ENCODE measurements around the gene CFAP57.

Gene CFAP57

DNA sequence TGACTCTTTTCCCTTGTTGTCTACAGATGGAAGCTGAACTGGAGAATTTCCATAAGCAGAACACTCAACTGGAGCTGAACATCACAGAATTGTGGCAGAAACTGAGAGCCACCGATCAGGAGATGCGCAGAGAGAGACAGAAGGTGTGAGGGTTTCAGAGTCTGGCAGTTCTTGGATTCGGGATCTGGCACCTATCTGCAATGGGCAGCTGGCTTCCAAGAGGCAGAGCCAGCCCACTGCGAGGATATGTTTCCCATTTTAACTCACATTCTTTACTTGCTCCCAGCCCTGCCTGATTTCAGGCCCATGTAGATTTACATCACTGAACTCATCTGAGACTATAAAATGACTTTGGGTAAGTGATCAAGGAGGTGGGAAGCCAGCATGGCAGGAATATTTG, 60.4 kb downstream of the CFAP57 start:
- Histone ChIP-seq H3K36me3 (ENCODE audit: insufficient read depth, low read length) (no peaks in the 10 kb centered on the region), H3K4me1 (ENCODE audit: insufficient read depth, low read length) (no peaks in the 10 kb centered on the region), H2AFZ (ENCODE audit: low read depth, low read length) (no peak overlapping the region), H3K9me3 (ENCODE audit: insufficient read depth, low read length, severe bottlenecking) (no peaks in the 10 kb centered on the region), H3K27me3 (ENCODE audit: insufficient read depth, low read length, poor library complexity) (peaks cover 12% of the 10 kb centered on the region), H3K4me3 (ENCODE audit: low read depth in 1 of 2, low read length in 2 of 2) (no peak overlapping the region), H4K20me1 (ENCODE audit: insufficient read depth, low read length) (no peaks in the 10 kb centered on the region; the same call in 1 of the 2 replicates), H3K79me2 (ENCODE audit: insufficient read depth, low read length) (no peaks in the 10 kb centered on the region), H3K9ac (ENCODE audit: low read depth, low read length) (no peak overlapping the region), H3K4me2 (ENCODE audit: insufficient read depth, low read length) (no peak overlapping the region), H3K27ac (ENCODE audit: low read length) (no peak overlapping the region)
- TF ChIP-seq EZH2 (IDR thresholded peaks at IDR 0.05; ENCODE audit: borderline replicate concordance, low read depth, low read length, severe bottlenecking) (no peak), CTCF (IDR thresholded peaks at IDR 0.05; ENCODE audit: borderline replicate concordance, extremely low read depth, low read length, poor library complexity, severe bottlenecking) (no peak)
- no peak for DNase-seq
- no peak for ATAC-seq (ENCODE audit: insufficient read depth, low read depth)

DNA sequence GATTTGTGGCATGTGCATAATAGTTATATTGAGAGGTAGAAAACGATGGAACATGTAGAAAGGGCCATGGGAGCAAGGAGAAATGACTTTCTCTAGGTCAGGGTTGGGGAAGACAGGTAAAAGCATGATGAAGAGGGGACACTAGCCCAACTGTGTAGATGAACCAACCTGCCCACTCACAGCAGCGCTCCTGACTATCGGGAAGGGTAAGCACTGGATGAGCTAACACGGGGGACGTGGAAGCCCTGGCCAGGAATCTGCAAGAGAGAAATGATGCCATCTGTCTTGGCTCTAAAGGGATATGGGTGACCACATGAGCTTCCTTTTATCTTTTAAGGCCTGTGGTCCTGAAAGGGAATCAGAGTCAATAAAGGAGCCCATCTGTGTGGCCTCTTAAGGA, 61.5 kb downstream of the CFAP57 start:
- H2AFZ ChIP-seq (ENCODE audit: low read depth, low read length): no peak overlapping the region
- TF ChIP-seq EZH2 (IDR thresholded peaks at IDR 0.05; ENCODE audit: borderline replicate concordance, low read depth, low read length, severe bottlenecking) (no peak), CTCF (IDR thresholded peaks at IDR 0.05; ENCODE audit: borderline replicate concordance, extremely low read depth, low read length, poor library complexity, severe bottlenecking) (no peak)
- ATAC-seq (ENCODE audit: insufficient read depth, low read depth) (no peak), DNase-seq (no peak)
- H3K9ac ChIP-seq (ENCODE audit: low read depth, low read length): no peak overlapping the region
- no peak overlapping the region for H3K27ac ChIP-seq (ENCODE audit: low read length)
- H3K27me3 ChIP-seq (ENCODE audit: insufficient read depth, low read length, poor library complexity): peaks cover 12% of the 10 kb centered on the region
- H3K36me3 ChIP-seq (ENCODE audit: insufficient read depth, low read length): no peaks in the 10 kb centered on the region
- no peaks in the 10 kb centered on the region for H3K4me1 ChIP-seq (ENCODE audit: insufficient read depth, low read length)
- H3K4me2 ChIP-seq (ENCODE audit: insufficient read depth, low read length): no peak overlapping the region
- no peak overlapping the region for H3K4me3 ChIP-seq (ENCODE audit: low read depth in 1 of 2, low read length in 2 of 2)
- H4K20me1 ChIP-seq (ENCODE audit: insufficient read depth, low read length): no peaks in the 10 kb centered on the region; the same call in 1 of the 2 replicates
- no peaks in the 10 kb centered on the region for H3K79me2 ChIP-seq (ENCODE audit: insufficient read depth, low read length)
- H3K9me3 ChIP-seq (ENCODE audit: insufficient read depth, low read length, severe bottlenecking): no peaks in the 10 kb centered on the region

DNA sequence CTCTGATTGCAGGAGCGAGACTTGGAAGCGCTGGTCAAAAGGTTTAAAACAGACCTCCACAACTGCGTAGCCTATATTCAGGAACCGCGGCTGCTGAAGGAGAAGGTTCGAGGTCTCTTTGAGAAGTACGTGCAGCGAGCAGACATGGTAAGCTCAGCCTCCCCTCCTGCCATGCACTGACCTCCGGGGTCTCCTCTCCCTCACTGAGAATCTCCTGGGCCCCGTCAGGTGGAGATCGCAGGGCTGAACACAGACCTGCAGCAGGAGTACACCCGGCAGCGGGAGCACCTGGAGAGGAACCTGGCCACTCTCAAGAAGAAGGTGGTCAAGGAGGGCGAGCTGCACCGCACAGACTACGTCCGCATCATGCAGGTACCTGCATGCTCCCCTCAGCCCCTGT, 62.1 kb downstream of the CFAP57 start:
- Histone ChIP-seq H3K4me2 (ENCODE audit: insufficient read depth, low read length) (no peak overlapping the region), H2AFZ (ENCODE audit: low read depth, low read length) (no peak overlapping the region), H3K27ac (ENCODE audit: low read length) (no peak overlapping the region), H3K79me2 (ENCODE audit: insufficient read depth, low read length) (no peaks in the 10 kb centered on the region), H3K9me3 (ENCODE audit: insufficient read depth, low read length, severe bottlenecking) (no peaks in the 10 kb centered on the region), H3K36me3 (ENCODE audit: insufficient read depth, low read length) (no peaks in the 10 kb centered on the region), H4K20me1 (ENCODE audit: insufficient read depth, low read length) (no peaks in the 10 kb centered on the region; the same call in 1 of the 2 replicates), H3K27me3 (ENCODE audit: insufficient read depth, low read length, poor library complexity) (peaks cover 12% of the 10 kb centered on the region), H3K9ac (ENCODE audit: low read depth, low read length) (no peak overlapping the region), H3K4me3 (ENCODE audit: low read depth in 1 of 2, low read length in 2 of 2) (no peak overlapping the region), H3K4me1 (ENCODE audit: insufficient read depth, low read length) (no peaks in the 10 kb centered on the region)
- ATAC-seq (ENCODE audit: insufficient read depth, low read depth) (no peak), DNase-seq (no peak)
- TF ChIP-seq CTCF (IDR thresholded peaks at IDR 0.05; ENCODE audit: borderline replicate concordance, extremely low read depth, low read length, poor library complexity, severe bottlenecking): no peak
- no peak for TF ChIP-seq EZH2 (IDR thresholded peaks at IDR 0.05; ENCODE audit: borderline replicate concordance, low read depth, low read length, severe bottlenecking)

DNA sequence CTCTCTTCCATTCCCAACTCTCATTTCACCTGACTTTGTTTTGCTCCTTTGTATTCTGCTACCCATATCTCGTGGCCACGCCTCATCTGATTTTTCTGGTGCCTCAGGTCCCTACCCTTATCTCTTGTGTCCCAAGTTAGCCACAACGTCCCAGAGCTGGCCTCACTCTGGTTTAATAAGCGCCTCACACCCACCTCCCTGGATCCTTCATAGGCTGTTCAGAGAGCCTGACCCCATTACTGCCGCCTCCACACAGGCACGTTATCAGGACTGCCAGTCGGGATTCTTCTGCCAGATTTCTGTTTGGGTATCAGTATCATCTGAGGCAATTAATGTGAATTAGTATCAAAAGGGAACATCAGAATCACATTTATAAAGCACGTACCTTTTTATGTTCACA, 62.9 kb downstream of the CFAP57 start:
- Histone ChIP-seq H3K9me3 (ENCODE audit: insufficient read depth, low read length, severe bottlenecking) (no peaks in the 10 kb centered on the region), H3K9ac (ENCODE audit: low read depth, low read length) (no peak overlapping the region), H3K4me2 (ENCODE audit: insufficient read depth, low read length) (no peak overlapping the region), H3K27ac (ENCODE audit: low read length) (no peak overlapping the region), H2AFZ (ENCODE audit: low read depth, low read length) (no peak overlapping the region), H3K36me3 (ENCODE audit: insufficient read depth, low read length) (no peaks in the 10 kb centered on the region), H3K27me3 (ENCODE audit: insufficient read depth, low read length, poor library complexity) (peaks cover 8% of the 10 kb centered on the region), H3K4me3 (ENCODE audit: low read depth in 1 of 2, low read length in 2 of 2) (no peak overlapping the region), H3K4me1 (ENCODE audit: insufficient read depth, low read length) (no peaks in the 10 kb centered on the region), H3K79me2 (ENCODE audit: insufficient read depth, low read length) (no peaks in the 10 kb centered on the region), H4K20me1 (ENCODE audit: insufficient read depth, low read length) (no peaks in the 10 kb centered on the region)
- no peak for DNase-seq
- no peak for ATAC-seq (ENCODE audit: insufficient read depth, low read depth)
- TF ChIP-seq CTCF (IDR thresholded peaks at IDR 0.05; ENCODE audit: borderline replicate concordance, extremely low read depth, low read length, poor library complexity, severe bottlenecking): no peak
- TF ChIP-seq EZH2 (IDR thresholded peaks at IDR 0.05; ENCODE audit: borderline replicate concordance, low read depth, low read length, severe bottlenecking): no peak
